Right lobe of liver (tissue), 4 donors: ENCODE data around the gene ZNF792.

Source experiments
- POLR2A ChIP-seq: fragments of 450-650 bp; IDR thresholded peaks from one replicate; pipeline ENCODE4 v1.6.1; 2017; ENCODE audit warnings: antibody characterized with exemption, mild to moderate bottlenecking
- TF ChIP-seq, protein P1 (sequence below), 4 donors: fragments of 200-600 bp in 3 of 4; fragments of 450-650 bp in 1 of 4; IDR thresholded peaks; one replicate each; pipeline versions ENCODE4 v1.5.1 to v1.8.0; 2016 to 2022; ENCODE audit warnings: antibody characterized with exemption in 4 of 4, mild to moderate bottlenecking in 2 of 4
- donor health status: DM: no; HTN: no; CAD: no.
- donor health status: DM: no; HTN: no; CAD: no.
- donor health status: DM: no; HTN: yes; CAD: no.

DNA sequence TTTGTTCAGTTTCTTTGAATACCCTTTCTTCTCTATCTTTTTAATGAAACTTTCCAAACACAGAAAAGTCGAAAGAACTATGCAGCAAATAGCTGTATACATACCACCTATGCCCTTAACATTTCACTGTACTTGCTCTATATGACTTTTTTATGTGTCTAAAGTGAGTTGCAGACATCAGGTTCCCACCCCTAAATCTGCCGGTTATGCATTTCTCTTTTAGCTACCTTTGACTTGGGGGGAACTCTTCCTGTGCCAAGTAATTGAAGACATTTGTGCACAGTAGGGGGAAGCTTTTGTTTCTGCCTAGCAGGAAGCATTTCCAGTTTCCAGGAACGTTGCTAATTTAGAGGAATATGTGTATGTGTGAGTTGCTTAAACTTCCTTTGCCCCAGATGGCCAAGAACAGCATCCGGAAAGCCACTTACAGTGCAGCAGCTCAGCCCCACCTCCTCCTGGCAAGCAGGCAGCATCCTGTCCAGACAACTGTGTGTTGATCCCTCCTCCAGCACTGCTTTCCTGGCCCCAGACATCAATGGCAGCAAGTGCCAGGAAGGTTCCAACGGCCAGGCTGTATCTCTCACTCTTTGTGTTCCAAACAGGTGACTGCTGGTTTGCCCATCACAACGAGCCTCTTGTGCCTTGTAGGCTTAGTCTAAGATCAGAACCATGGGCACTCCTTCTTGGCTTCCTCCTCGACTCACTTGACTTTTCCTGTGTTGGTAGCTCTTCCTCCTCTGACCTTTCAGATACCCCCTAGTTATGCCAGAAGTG lies 21.4 kb upstream of the ZNF792 start:
- TF ChIP-seq, protein P1, sequence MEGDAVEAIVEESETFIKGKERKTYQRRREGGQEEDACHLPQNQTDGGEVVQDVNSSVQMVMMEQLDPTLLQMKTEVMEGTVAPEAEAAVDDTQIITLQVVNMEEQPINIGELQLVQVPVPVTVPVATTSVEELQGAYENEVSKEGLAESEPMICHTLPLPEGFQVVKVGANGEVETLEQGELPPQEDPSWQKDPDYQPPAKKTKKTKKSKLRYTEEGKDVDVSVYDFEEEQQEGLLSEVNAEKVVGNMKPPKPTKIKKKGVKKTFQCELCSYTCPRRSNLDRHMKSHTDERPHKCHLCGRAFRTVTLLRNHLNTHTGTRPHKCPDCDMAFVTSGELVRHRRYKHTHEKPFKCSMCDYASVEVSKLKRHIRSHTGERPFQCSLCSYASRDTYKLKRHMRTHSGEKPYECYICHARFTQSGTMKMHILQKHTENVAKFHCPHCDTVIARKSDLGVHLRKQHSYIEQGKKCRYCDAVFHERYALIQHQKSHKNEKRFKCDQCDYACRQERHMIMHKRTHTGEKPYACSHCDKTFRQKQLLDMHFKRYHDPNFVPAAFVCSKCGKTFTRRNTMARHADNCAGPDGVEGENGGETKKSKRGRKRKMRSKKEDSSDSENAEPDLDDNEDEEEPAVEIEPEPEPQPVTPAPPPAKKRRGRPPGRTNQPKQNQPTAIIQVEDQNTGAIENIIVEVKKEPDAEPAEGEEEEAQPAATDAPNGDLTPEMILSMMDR (IDR thresholded peaks at IDR 0.05): no peak
- no peak for TF ChIP-seq POLR2A
